ENCODE data around the gene CEP120. TPM values are rescaled to one million over a fixed set of nuclear protein-coding genes. Genes with fewer than 3 reads are reported as not detected.

CEP120 gene
- total and polyA plus RNA-seq, 2 of the 4 experiments (the other 2 are of a cell fraction): 6.7 to 46.1 TPM

GRCh38 chr5:123438244-123438643 is 15.0 kb upstream of the CEP120 start:
- CTCF ChIA-PET: no interaction called here
- dilution Hi-C loops (cut with HindIII; ENCODE audit: low sequenced_read_pairs, unreplicated experiment): no loop called here

More at GRCh38 chr5:123438244-123438643, 15.0 kb upstream of the CEP120 start:
- no peak overlapping the region for H3K14ac ChIP-seq (replicated peaks; ENCODE audit: low read depth, low read length)
- H3K4me2 ChIP-seq (ENCODE audit: low read depth, low read length): no peak overlapping the region
- H3K56ac ChIP-seq (ENCODE audit: extremely low read depth, insufficient read depth, low read length): no peak overlapping the region
- H3K9me1 ChIP-seq (ENCODE audit: insufficient read depth, low read length): peaks cover 2% of the 10 kb centered on the region; the same call in 1 of the 2 replicates
- in situ Hi-C loops (cut with MboI; ENCODE audit: low sequenced_read_pairs): no loop called here
- no peaks in the 10 kb centered on the region for H3K79me1 ChIP-seq (ENCODE audit: low read depth in 1 of 2, low read length in 2 of 2)
- no peak overlapping the region for H3K27ac ChIP-seq (ENCODE audit: insufficient read depth, low read length)
- H3K23ac ChIP-seq (ENCODE audit: low read depth, low read length): no peak overlapping the region
- POLR2A ChIA-PET (ENCODE audit: unreplicated experiment): no interaction called here
- no peaks in the 10 kb centered on the region for H3K4me1 ChIP-seq (ENCODE audit: control insufficient read depth, insufficient read depth, low read length)
- no peaks in the 10 kb centered on the region for H4K20me1 ChIP-seq (ENCODE audit: insufficient read depth, low read length)
- H2BK15ac ChIP-seq (ENCODE audit: low read depth, low read length): no peak overlapping the region
- no TSS peak for BruUV-seq (replicated peaks)
- no peaks in the 10 kb centered on the region for H3K9me3 ChIP-seq (ENCODE audit: control insufficient read depth, insufficient read depth, low read length)
- H2BK20ac ChIP-seq (ENCODE audit: low read depth, low read length): no peak overlapping the region
- no peak for DNase-seq
- H2AFZ ChIP-seq (replicated peaks; ENCODE audit: low read length, poor library complexity): no peak overlapping the region
- H4K91ac ChIP-seq (ENCODE audit: insufficient read depth, low read depth, low read length): no peak overlapping the region
- no peak for ATAC-seq (ENCODE audit: low read depth)
- no peak overlapping the region for H2AK5ac ChIP-seq (ENCODE audit: low read depth, low read length)
- no peak overlapping the region for H3K4me3 ChIP-seq (ENCODE audit: insufficient read depth, low read depth, low read length)
- intact Hi-C loops (cut with micrococcal nuclease): no loop called here
- no peak overlapping the region for H3K18ac ChIP-seq (ENCODE audit: low read depth, low read length)
- H4K5ac ChIP-seq (ENCODE audit: low read depth, low read length): no peak overlapping the region
- no peak overlapping the region for H3K9ac ChIP-seq (ENCODE audit: low read depth, low read length)
- no peak overlapping the region for H4K8ac ChIP-seq (ENCODE audit: low read depth in 2 of 2, low read length in 2 of 2)
- no peak overlapping the region for H3K4ac ChIP-seq (ENCODE audit: low read depth, low read length)
- no peaks in the 10 kb centered on the region for H3K27me3 ChIP-seq (ENCODE audit: control insufficient read depth, insufficient read depth, low read length)
- no peak for TF ChIP-seq MXI1 (IDR thresholded peaks at IDR 0.05; ENCODE audit: borderline replicate concordance, low read depth, low read length)
- no peak for TF ChIP-seq USF2 (IDR thresholded peaks at IDR 0.05; ENCODE audit: low read depth, low read length)
- TF ChIP-seq CEBPB (IDR thresholded peaks at IDR 0.05; ENCODE audit: low read depth, low read length): no peak
- no peak for TF ChIP-seq FOS (IDR thresholded peaks at IDR 0.05; ENCODE audit: low read depth, low read length)
- TF ChIP-seq CTCF (conservative IDR thresholded peaks at IDR 0.05; ENCODE audit: low read depth, low read length): no peak
- no peak for TF ChIP-seq CHD1 (IDR thresholded peaks at IDR 0.05; ENCODE audit: low read depth, low read length)
- no peak for TF ChIP-seq POLR2A (IDR thresholded peaks at IDR 0.05; ENCODE audit: low read depth, low read length)
- TF ChIP-seq MAFK (IDR thresholded peaks at IDR 0.05; ENCODE audit: low read depth, low read length): no peak
- no peak for TF ChIP-seq BHLHE40 (IDR thresholded peaks at IDR 0.05; ENCODE audit: low read depth, low read length)
- TF ChIP-seq RCOR1 (IDR thresholded peaks at IDR 0.05; ENCODE audit: insufficient replicate concordance, low read length): no peak
- no peak overlapping the region for H2BK120ac ChIP-seq (ENCODE audit: low read depth, low read length)
- no peak overlapping the region for H2AK9ac ChIP-seq (replicated peaks; ENCODE audit: low read depth, low read length, poor library complexity)
- no CpG with 5 or more reads among the region's 2 CpGs for WGBS, 2 experiments (ENCODE audit: extremely low coverage in 2 of 2, insufficient read length in 1 of 2)
- H3K36me3 ChIP-seq (ENCODE audit: control insufficient read depth, insufficient read depth, low read length): no peaks in the 10 kb centered on the region
- H2BK5ac ChIP-seq (ENCODE audit: low read depth, low read length, poor library complexity, severe bottlenecking): no peak overlapping the region

Measured in IMR-90 (cell line).